Raji (cell line): Measurements from ENCODE around the gene GNPTAB.

Experiments used
- POLR2A ChIP-seq: IDR thresholded peaks from 2 replicates; pipeline ENCODE4 v1.6.1; 2011; ENCODE audit warnings: low read depth, low read length, control low read depth; ENCODE audit not compliant: insufficient read depth

Gene GNPTAB

GRCh38 chr12:101740566-101740965 is 90.2 kb downstream of the GNPTAB start:
- no peak for TF ChIP-seq POLR2A

- no peak for TF ChIP-seq POLR2A
These were observed 91.7 kb downstream of the GNPTAB start, which contains the start of gene SYCP3 for GRCh38 chr12:101738920-101739665. Gene SYCP3, minus strand, starts transcription at chr12:101739462. Its CDS starts 1,527 bp downstream, at chr12:101737935.

- TF ChIP-seq POLR2A, result no peak
These were observed 93.3 kb downstream of the GNPTAB start for GRCh38 chr12:101737476-101737875.

- no peak for TF ChIP-seq POLR2A
These were observed 97.6 kb downstream of the GNPTAB start for GRCh38 chr12:101733166-101733565.

GRCh38 chr12:101732318-101732717 is 98.4 kb downstream of the GNPTAB start:
- TF ChIP-seq POLR2A, result no peak

- no peak for TF ChIP-seq POLR2A
These were observed 100.9 kb downstream of the GNPTAB start for GRCh38 chr12:101729842-101730241.

- no peak for TF ChIP-seq POLR2A
These were observed 103.7 kb downstream of the GNPTAB start for GRCh38 chr12:101727098-101727497.

- no peak for TF ChIP-seq POLR2A
These were observed 108.4 kb downstream of the GNPTAB start for GRCh38 chr12:101722392-101722791.

GRCh38 chr12:101720118-101720517 is 110.6 kb downstream of the GNPTAB start:
- TF ChIP-seq POLR2A, result no peak

- TF ChIP-seq POLR2A, result no peak
These were observed 111.2 kb downstream of the GNPTAB start for GRCh38 chr12:101719566-101719965.

GRCh38 chr12:101714877-101715444 is 115.8 kb downstream of the GNPTAB start:
- no peak for TF ChIP-seq POLR2A

GRCh38 chr12:101713930-101714329 is 116.8 kb downstream of the GNPTAB start:
- TF ChIP-seq POLR2A, result no peak

- TF ChIP-seq POLR2A, result no peak
These were observed 117.6 kb downstream of the GNPTAB start for GRCh38 chr12:101713059-101713682.

- no peak for TF ChIP-seq POLR2A
These were observed 120.5 kb downstream of the GNPTAB start for GRCh38 chr12:101710288-101710687.

- TF ChIP-seq POLR2A, result no peak
These were observed 123.5 kb downstream of the GNPTAB start for GRCh38 chr12:101707131-101707782.

GRCh38 chr12:101706403-101706802 is 124.4 kb downstream of the GNPTAB start:
- no peak for TF ChIP-seq POLR2A
